Measurements from ENCODE around the gene SRRM3.

Gene SRRM3

DNA sequence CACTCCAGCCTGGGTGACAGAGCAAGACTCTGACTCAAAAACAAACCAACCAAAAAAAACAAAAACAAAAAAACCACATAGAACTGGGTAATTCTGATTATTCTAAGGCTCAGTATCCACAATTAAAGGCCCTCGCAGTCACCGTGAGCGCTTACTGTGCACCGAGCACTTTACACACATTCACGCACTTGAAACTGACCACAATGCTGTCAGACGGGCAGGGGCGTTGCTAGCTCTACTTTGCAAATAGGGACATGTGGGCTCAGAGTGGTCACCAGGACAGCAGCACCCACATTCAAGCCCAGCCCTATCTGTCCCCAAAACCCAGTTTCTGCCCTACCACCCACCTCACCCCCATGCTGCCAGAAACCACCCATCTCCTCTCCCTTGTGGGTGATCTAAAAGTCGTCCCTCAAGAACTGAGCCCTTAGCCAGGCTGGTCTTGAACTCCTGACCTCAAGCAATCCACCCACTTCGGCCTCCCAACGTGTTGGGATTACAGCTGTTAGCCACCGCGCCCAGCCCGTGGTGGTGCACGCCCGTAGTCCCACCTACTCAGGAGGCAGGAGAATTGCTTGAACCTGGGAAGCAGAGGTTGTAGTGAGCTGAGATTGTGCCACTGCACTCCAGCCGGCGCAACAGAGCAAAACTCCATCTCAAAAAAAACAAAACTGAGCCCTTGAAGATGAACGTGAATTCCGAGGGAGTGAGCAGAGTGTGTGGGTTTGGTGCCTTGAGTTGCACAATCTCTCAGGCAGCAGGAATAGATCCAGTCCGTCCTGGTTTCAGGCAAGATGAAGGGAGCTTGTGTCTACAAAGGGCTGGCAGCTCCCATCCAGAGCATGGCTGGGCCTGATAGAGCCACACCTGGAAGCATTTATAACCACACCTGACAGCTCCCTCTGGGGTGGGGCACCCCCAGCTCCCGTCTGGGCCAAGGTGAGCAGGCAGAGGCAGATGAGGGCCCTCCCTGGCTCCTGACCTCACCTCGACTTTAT is 95.3 kb downstream of the SRRM3 start:
- peak; percentile 78 for ATAC-seq (ENCODE audit: low read depth)
- no peak overlapping the region for H3K4me3 ChIP-seq (ENCODE audit: severe bottlenecking)
- H3K4me1 ChIP-seq (ENCODE audit: insufficient read depth, poor library complexity, severe bottlenecking): peaks cover 37% of the 10 kb centered on the region
- peak overlapping the region; percentile 90 for H3K27ac ChIP-seq (ENCODE audit: poor library complexity, severe bottlenecking)
- no peaks in the 10 kb centered on the region for H3K9me3 ChIP-seq (ENCODE audit: severe bottlenecking)
- DNase-seq (ENCODE audit: low spot score): peak; percentile 97
- H3K36me3 ChIP-seq (ENCODE audit: low read depth): no peaks in the 10 kb centered on the region
- TF ChIP-seq, protein P1, sequence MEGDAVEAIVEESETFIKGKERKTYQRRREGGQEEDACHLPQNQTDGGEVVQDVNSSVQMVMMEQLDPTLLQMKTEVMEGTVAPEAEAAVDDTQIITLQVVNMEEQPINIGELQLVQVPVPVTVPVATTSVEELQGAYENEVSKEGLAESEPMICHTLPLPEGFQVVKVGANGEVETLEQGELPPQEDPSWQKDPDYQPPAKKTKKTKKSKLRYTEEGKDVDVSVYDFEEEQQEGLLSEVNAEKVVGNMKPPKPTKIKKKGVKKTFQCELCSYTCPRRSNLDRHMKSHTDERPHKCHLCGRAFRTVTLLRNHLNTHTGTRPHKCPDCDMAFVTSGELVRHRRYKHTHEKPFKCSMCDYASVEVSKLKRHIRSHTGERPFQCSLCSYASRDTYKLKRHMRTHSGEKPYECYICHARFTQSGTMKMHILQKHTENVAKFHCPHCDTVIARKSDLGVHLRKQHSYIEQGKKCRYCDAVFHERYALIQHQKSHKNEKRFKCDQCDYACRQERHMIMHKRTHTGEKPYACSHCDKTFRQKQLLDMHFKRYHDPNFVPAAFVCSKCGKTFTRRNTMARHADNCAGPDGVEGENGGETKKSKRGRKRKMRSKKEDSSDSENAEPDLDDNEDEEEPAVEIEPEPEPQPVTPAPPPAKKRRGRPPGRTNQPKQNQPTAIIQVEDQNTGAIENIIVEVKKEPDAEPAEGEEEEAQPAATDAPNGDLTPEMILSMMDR (IDR thresholded peaks at IDR 0.05; ENCODE audit: poor library complexity, severe bottlenecking): no peak
- no peaks in the 10 kb centered on the region for H3K27me3 ChIP-seq (ENCODE audit: insufficient read depth, poor library complexity, severe bottlenecking)

DNA sequence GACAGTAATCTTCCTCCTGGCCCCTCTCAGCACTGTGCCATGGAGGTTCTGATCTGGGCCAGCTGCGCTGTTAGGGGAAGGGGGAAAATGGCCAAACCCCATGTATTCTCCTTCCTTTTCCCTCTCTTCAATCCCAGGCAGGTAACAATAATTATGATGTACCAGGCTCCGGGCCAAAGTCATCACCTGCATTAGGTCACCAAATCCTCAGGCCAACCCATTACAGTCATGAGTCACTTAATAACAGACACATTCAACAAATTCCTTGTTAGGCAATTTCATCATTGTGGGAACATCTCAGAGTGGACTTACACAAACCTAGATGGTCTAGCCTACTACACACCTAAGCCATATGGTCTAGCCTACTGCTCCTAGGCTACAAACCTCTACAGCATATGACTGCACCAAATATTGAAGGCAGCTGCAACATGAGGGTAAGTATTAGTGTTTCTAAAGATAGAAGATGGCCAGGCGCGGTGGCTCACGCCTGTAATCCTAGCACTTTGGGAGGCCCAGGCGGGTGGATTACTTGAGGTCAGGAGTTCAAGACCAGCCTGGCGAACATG is 98.6 kb downstream of the SRRM3 start:
- H3K27ac ChIP-seq (ENCODE audit: poor library complexity, severe bottlenecking): peak overlapping the region; percentile 90
- H3K9me3 ChIP-seq (ENCODE audit: severe bottlenecking): no peaks in the 10 kb centered on the region
- TF ChIP-seq, protein P1 (IDR thresholded peaks at IDR 0.05; ENCODE audit: poor library complexity, severe bottlenecking): no peak
- ATAC-seq (ENCODE audit: low read depth): peak; percentile 19
- H3K27me3 ChIP-seq (ENCODE audit: insufficient read depth, poor library complexity, severe bottlenecking): no peaks in the 10 kb centered on the region
- H3K4me3 ChIP-seq (ENCODE audit: severe bottlenecking): no peak overlapping the region
- DNase-seq (ENCODE audit: low spot score): no peak
- H3K4me1 ChIP-seq (ENCODE audit: insufficient read depth, poor library complexity, severe bottlenecking): peaks cover 35% of the 10 kb centered on the region
- H3K36me3 ChIP-seq (ENCODE audit: low read depth): peaks cover 9% of the 10 kb centered on the region

DNA sequence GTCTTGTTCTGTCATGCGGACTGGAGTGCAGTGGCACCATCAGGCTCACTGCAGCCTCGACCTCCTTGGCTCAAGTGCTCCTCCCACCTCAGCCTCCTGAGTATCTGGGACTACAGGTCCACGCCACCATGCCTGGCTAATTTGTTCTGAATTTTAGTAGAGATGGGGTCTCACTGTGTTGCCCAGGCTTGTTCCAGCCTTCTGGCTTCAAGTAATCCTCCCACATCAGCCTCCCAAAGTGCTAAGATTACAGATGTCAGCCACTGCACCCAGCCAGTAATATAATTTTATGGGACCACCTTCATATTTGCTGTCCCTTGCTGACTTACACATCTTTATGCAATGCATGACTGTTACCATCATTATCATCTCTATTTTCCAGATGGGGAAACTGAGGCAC is 99.3 kb downstream of the SRRM3 start:
- TF ChIP-seq, protein P1 (IDR thresholded peaks at IDR 0.05; ENCODE audit: poor library complexity, severe bottlenecking): no peak
- Histone ChIP-seq H3K27me3 (ENCODE audit: insufficient read depth, poor library complexity, severe bottlenecking) (no peaks in the 10 kb centered on the region), H3K9me3 (ENCODE audit: severe bottlenecking) (no peaks in the 10 kb centered on the region), H3K4me3 (ENCODE audit: severe bottlenecking) (no peak overlapping the region), H3K27ac (ENCODE audit: poor library complexity, severe bottlenecking) (peak overlapping the region; percentile 90), H3K36me3 (ENCODE audit: low read depth) (peaks cover 9% of the 10 kb centered on the region), H3K4me1 (ENCODE audit: insufficient read depth, poor library complexity, severe bottlenecking) (peaks cover 35% of the 10 kb centered on the region)
- ATAC-seq (ENCODE audit: low read depth) (no peak), DNase-seq (ENCODE audit: low spot score) (no peak)

- TF ChIP-seq, protein P1 (IDR thresholded peaks at IDR 0.05; ENCODE audit: poor library complexity, severe bottlenecking): no peak
- H3K27ac ChIP-seq (ENCODE audit: poor library complexity, severe bottlenecking): peak within 1 kb of the TSS; percentile 90
- H3K36me3 ChIP-seq (ENCODE audit: low read depth): peaks cover 9% of the 10 kb centered on the region
- DNase-seq (ENCODE audit: low spot score) (peak; percentile 87), ATAC-seq (ENCODE audit: low read depth) (peak; percentile 26)
- no peaks in the 10 kb centered on the region for H3K9me3 ChIP-seq (ENCODE audit: severe bottlenecking)
- H3K27me3 ChIP-seq (ENCODE audit: insufficient read depth, poor library complexity, severe bottlenecking): no peaks in the 10 kb centered on the region
- peaks cover 32% of the 10 kb centered on the region for H3K4me1 ChIP-seq (ENCODE audit: insufficient read depth, poor library complexity, severe bottlenecking)
- H3K4me3 ChIP-seq (ENCODE audit: severe bottlenecking): peak within 1 kb of the TSS; percentile 62
These were observed 100.9 kb downstream of the SRRM3 start, which contains the start of gene HSPB1 for GRCh38 chr7:76302347-76303201. TSS of gene HSPB1 (plus strand) at chr7:76302673. CDS start at chr7:76302713, 40 bp downstream.

Data from RWPE2 (cell line).